ENCODE measurements around the gene CDH26. TPM values are rescaled to one million over a fixed set of nuclear protein-coding genes. Genes with fewer than 3 reads are reported as not detected.

CDH26 gene
- total RNA-seq, 1 donor from 2014 or later: not detected

DNA sequence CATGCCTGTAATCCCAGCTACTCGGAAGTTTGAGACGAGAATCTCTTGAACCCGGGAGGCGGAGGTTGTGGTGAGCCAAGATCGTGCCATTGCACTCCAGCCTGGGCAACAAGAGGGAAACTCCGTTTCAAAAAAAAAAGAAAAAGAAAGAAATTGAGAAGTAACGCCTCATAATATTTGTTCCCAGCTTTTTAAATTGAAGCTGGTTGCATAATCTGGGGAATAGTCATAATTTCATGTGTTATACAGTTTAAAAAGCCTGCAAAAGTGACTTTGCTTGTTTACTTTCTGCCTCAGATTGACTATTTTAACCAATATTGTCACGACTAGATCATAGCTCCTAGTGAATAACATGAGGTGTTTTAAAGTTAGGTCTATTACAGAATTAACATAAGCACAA lies 10.8 kb upstream of the CDH26 start:
- TF ChIP-seq CTCF (IDR thresholded peaks at IDR 0.05): no peak
- Mint-ChIP-seq H3K27ac (ENCODE audit: unreplicated experiment) (no peak overlapping the region), H3K9me3 (ENCODE audit: low read depth) (no peaks in the 10 kb centered on the region), H3K4me3 (ENCODE audit: unreplicated experiment) (no peak overlapping the region), H3K36me3 (ENCODE audit: low read depth) (peaks cover 6% of the 10 kb centered on the region), H3K4me1 (ENCODE audit: low read depth) (peaks cover 35% of the 10 kb centered on the region), H3K27me3 (ENCODE audit: low read depth) (no peaks in the 10 kb centered on the region)
- no peak for DNase-seq (ENCODE audit: low spot score)

DNA sequence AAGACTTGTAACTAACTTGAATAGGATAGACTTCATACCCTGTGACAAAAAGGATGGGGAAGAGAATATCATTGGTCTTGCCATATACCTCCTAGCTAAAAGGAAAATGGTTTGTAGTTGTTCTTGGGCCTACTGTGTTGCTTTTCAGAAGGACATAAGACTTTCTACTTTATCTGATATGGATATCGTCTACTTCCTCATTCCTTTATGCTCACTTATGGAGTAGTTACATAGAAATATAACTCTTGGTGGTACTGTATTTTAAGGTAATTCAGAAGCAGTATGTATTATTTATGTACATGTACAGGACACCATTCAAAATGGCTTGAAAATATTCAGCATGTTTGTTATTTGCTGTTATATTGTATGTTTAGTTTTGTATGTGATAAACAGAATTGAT lies 10.0 kb upstream of the CDH26 start:
- Mint-ChIP-seq H3K4me1 (ENCODE audit: low read depth) (peaks cover 35% of the 10 kb centered on the region), H3K4me3 (ENCODE audit: unreplicated experiment) (no peak overlapping the region), H3K9me3 (ENCODE audit: low read depth) (no peaks in the 10 kb centered on the region), H3K27ac (ENCODE audit: unreplicated experiment) (no peak overlapping the region), H3K27me3 (ENCODE audit: low read depth) (no peaks in the 10 kb centered on the region), H3K36me3 (ENCODE audit: low read depth) (peaks cover 6% of the 10 kb centered on the region)
- no peak for TF ChIP-seq CTCF (IDR thresholded peaks at IDR 0.05)
- no peak for DNase-seq (ENCODE audit: low spot score)

DNA sequence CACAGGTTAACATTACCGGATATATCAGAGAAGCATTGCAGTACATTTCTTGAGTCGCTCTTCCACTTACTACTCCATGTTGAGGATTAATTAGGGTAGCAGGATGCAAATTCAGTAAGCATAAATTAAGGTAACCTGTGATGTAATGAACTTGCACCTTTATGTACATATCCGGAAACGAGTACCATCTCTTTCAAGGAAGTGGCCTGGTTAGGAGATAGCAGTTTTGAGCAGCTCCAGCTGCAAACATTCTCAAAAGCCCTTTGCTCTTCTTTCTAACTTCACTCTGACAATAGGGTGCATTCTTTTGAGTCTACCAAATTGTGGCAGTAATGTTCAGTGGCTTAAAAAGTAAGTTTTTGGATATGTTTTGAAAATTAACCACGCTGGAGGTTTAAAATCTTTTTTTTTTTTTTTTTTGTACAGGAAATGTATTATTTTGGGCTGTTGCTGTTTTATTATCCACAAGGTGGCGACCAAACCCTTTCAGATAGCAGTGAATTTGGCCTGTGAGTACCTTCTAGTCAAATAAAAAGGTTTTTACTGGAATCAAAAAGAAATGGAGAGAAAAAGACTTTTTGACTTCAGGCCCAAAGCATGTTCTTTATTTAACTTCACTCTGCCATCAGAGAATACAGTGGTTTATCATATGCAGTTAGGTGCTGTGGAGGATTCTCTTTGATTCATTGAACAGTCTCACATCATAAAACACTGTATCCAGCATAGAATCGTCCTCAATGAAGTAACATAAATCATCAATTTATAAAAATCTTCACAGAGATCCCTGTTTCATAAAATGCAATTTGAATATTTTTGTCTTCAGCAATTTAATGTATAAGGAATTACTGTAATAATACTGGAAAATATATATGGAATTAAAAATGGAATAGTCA lies 9.1 kb upstream of the CDH26 start:
- Mint-ChIP-seq H3K27ac (ENCODE audit: unreplicated experiment) (no peak overlapping the region), H3K9me3 (ENCODE audit: low read depth) (no peaks in the 10 kb centered on the region), H3K4me3 (ENCODE audit: unreplicated experiment) (no peak overlapping the region), H3K4me1 (ENCODE audit: low read depth) (peaks cover 35% of the 10 kb centered on the region), H3K27me3 (ENCODE audit: low read depth) (no peaks in the 10 kb centered on the region), H3K36me3 (ENCODE audit: low read depth) (peaks cover 6% of the 10 kb centered on the region)
- no peak for DNase-seq (ENCODE audit: low spot score)
- peak; percentile 90 for TF ChIP-seq CTCF (IDR thresholded peaks at IDR 0.05)

GRCh38 chr20:59949911-59950310 lies 8.3 kb upstream of the CDH26 start:
- Mint-ChIP-seq H3K4me3 (ENCODE audit: unreplicated experiment) (no peak overlapping the region), H3K27ac (ENCODE audit: unreplicated experiment) (no peak overlapping the region), H3K36me3 (ENCODE audit: low read depth) (no peaks in the 10 kb centered on the region), H3K9me3 (ENCODE audit: low read depth) (no peaks in the 10 kb centered on the region), H3K27me3 (ENCODE audit: low read depth) (no peaks in the 10 kb centered on the region), H3K4me1 (ENCODE audit: low read depth) (peaks cover 27% of the 10 kb centered on the region)
- no peak for TF ChIP-seq CTCF (IDR thresholded peaks at IDR 0.05)
- DNase-seq (ENCODE audit: low spot score): no peak

- TF ChIP-seq CTCF (IDR thresholded peaks at IDR 0.05): no peak
- H3K27me3 Mint-ChIP-seq (ENCODE audit: low read depth): peaks cover 2% of the 10 kb centered on the region
These were observed 3.5 kb upstream of the CDH26 start for GRCh38 chr20:59954718-59955117.

More at GRCh38 chr20:59954718-59955117, 3.5 kb upstream of the CDH26 start:
- Mint-ChIP-seq H3K36me3 (ENCODE audit: low read depth) (no peaks in the 10 kb centered on the region), H3K4me3 (ENCODE audit: unreplicated experiment) (no peak overlapping the region), H3K9me3 (ENCODE audit: low read depth) (no peaks in the 10 kb centered on the region), H3K4me1 (ENCODE audit: low read depth) (no peaks in the 10 kb centered on the region), H3K27ac (ENCODE audit: unreplicated experiment) (no peak overlapping the region)
- DNase-seq (ENCODE audit: low spot score): no peak

Data from chondrocyte (in vitro differentiated cells).